HFFc6 (cell line): ENCODE data around the gene SLC24A2. TPM values are rescaled to one million over a fixed set of nuclear protein-coding genes. Genes with fewer than 3 reads are reported as not detected.
"Not testable (repeated sequence)": the region's sequence is repeated elsewhere in the genome, so short reads cannot be mapped to it uniquely, and the experiment has no call there.

Experiments used
- DNase-seq: peaks from one replicate; pipeline ENCODE4 v3.0.0-alpha.2; 2018
- H3K27ac Mint-ChIP-seq: 2 replicates; pipeline ENCODE4 v1.8.0; 2020; ENCODE audit warnings: mild to moderate bottlenecking, mixed read lengths
- H3K27me3 Mint-ChIP-seq: 2 replicates; pipeline ENCODE4 v1.8.0; 2021; ENCODE audit warnings: mild to moderate bottlenecking, moderate library complexity, mixed read lengths; ENCODE audit not compliant: insufficient read depth
- H3K36me3 Mint-ChIP-seq: 2 replicates; pipeline ENCODE4 v1.8.0; 2021; ENCODE audit warnings: low read depth, mixed read lengths
- H3K4me1 Mint-ChIP-seq: 2 replicates; pipeline ENCODE4 v1.8.0; 2020; ENCODE audit warnings: low read depth, mixed read lengths
- H3K4me3 Mint-ChIP-seq: 2 replicates; pipeline ENCODE4 v1.8.0; 2020; ENCODE audit warnings: mild to moderate bottlenecking, moderate library complexity, mixed read lengths
- H3K9me3 Mint-ChIP-seq: 2 replicates; pipeline ENCODE4 v1.8.0; 2020; ENCODE audit warnings: mild to moderate bottlenecking, mixed read lengths
- long read RNA-seq: library from polyadenylated mRNA; unstranded; transcript quantifications from one replicate; pipeline ENCODE4 v2.0.0, GENCODE V29; 2019
- total RNA-seq, 6 experiments: library from RNA; stranded (reverse); fragmentation: NEBNext Ultra II Directional; extraction: Animal tissue kit (Norgen Biotek cat#: 25700); gene quantifications; 2 replicates in 1 of 6; 3 replicates in 5 of 6; pipeline ENCODE4 v1.2.3, GENCODE V29; 2021
- TF ChIP-seq, protein P1 (sequence below): fragments of 200-600 bp; sonication (generic); IDR thresholded peaks from 2 replicates; pipeline ENCODE4 v1.5.0; 2021; ENCODE audit warnings: antibody characterized with exemption, mild to moderate bottlenecking

The SLC24A2 gene
- not detected for total RNA-seq
- long read RNA-seq = 0 reads

DNA sequence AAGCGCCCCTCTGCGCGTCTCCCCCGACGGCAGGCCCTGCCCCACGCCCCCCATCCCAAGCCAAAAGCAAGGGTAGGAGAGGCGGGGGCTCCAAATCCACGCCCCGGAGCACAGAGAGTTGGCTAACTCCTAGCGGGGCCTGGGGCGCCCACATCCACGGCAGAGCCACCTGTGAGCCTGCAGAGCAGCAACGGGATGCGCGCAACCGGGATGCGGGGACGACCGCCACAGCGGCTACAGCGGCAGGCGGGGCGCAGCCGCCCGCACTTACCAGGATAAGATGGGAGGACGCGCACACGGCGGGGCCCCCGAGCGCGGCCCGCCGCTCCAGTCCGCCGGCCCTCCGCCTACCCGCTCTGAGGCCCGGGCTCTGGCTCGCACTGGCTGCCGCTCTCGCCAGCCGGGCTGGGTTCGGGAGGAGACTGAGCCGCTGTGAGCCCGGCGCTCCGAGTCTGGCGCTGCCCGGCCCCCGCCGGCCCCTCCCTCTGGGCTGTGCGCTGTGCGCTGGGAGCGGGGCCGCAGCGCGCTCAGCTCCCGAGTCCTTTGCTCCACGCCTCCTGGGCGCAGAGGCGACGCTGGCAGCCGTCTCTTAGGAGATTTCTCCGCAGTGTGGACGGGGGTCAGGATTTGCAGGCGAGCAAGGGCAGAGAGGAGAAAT, at the start of gene SLC24A2:
Gene SLC24A2, minus strand, starts transcription at position 424 of the 658 bp plus-strand sequence.
- Mint-ChIP-seq H3K36me3 (no peaks in the 10 kb centered on the region), H3K27ac (no peak within 1 kb of the TSS), H3K27me3 (peaks cover 2% of the 10 kb centered on the region; the same call in 1 of the 2 replicates), H3K4me1 (no peaks in the 10 kb centered on the region), H3K4me3 (no peak within 1 kb of the TSS), H3K9me3 (peaks cover 35% of the 10 kb centered on the region)
- TF ChIP-seq, protein P1, sequence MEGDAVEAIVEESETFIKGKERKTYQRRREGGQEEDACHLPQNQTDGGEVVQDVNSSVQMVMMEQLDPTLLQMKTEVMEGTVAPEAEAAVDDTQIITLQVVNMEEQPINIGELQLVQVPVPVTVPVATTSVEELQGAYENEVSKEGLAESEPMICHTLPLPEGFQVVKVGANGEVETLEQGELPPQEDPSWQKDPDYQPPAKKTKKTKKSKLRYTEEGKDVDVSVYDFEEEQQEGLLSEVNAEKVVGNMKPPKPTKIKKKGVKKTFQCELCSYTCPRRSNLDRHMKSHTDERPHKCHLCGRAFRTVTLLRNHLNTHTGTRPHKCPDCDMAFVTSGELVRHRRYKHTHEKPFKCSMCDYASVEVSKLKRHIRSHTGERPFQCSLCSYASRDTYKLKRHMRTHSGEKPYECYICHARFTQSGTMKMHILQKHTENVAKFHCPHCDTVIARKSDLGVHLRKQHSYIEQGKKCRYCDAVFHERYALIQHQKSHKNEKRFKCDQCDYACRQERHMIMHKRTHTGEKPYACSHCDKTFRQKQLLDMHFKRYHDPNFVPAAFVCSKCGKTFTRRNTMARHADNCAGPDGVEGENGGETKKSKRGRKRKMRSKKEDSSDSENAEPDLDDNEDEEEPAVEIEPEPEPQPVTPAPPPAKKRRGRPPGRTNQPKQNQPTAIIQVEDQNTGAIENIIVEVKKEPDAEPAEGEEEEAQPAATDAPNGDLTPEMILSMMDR = no peak
- no peak for DNase-seq

DNA sequence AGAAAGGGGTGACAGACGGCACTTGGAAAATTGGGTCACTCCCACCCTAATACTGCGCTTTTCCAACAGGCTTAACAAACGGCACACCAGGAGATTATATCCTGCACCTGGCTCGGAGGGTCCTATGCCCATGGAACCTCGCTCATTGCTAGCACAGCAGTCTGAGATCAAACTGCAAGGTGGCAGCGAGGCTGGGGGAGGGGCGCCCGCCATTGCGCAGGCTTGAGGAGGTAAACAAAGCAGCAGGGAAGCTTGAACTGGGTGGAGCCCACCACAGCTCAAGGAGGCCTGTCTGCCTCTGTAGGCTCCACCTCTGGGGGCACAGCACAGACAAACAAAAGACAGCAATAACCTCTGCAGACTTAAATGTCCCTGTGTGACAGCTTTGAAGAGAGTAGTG, 44.5 kb upstream of the SLC24A2 start:
- H3K27ac Mint-ChIP-seq, H3K36me3 Mint-ChIP-seq, H3K4me3 Mint-ChIP-seq, DNase-seq, H3K4me1 Mint-ChIP-seq, H3K27me3 Mint-ChIP-seq: not testable (repeated sequence)
- peaks cover 35% of the 10 kb centered on the region for H3K9me3 Mint-ChIP-seq

DNA sequence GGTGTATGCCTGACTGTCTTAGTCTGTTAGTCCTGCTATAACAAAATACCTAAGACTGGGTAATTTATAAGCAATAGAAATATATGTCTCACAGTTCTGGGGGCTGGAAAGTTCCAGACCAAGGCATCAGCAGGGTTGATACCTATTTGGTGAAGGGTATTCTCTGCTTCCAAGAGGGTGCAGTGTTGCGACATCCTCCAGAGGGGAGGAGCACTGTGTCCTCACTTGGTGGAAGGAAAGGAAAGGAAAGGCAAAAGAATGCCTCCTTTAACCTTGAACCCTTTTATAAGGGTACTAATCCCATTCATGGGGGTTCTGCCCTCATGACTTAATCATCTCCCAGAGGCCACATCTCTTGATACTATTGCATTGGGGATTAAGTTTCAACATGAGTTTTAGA, 42.0 kb upstream of the SLC24A2 start:
- H3K4me1 Mint-ChIP-seq = no peaks in the 10 kb centered on the region
- H3K27ac Mint-ChIP-seq = no peak overlapping the region
- H3K9me3 Mint-ChIP-seq = peaks cover 23% of the 10 kb centered on the region
- H3K4me3 Mint-ChIP-seq = no peak overlapping the region
- H3K36me3 Mint-ChIP-seq = no peaks in the 10 kb centered on the region
- TF ChIP-seq, protein P1 = no peak
- H3K27me3 Mint-ChIP-seq = no peaks in the 10 kb centered on the region; the same call in 1 of the 2 replicates
- DNase-seq = no peak

DNA sequence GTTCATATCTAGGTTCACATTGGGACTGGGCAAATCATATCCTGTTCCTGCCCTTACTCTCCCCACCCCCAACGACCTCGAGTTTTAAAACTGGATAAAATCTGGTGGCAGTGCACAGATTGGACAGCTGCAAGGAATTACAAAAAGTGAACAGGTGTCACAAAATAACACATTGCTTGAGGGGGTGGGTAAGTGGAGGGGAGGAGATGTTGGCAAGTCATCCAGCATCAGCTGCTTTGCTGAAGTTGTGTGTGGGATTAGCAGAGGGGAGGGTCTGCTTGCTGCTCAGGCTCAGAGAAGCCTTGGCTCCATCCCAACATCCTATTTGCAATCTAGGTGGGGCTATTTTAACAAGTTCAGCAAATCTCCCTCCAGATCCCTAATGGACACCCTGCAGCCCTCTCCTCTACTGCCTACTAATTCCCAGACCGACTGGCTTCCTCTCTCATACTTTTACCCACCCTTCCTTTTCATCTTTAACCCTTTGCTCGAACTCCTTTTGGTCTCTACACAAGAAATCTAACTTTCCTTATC, 39.8 kb upstream of the SLC24A2 start:
- Mint-ChIP-seq H3K4me1 (no peaks in the 10 kb centered on the region), H3K27me3 (no peaks in the 10 kb centered on the region; the same call in 1 of the 2 replicates), H3K36me3 (no peaks in the 10 kb centered on the region), H3K4me3 (no peak overlapping the region), H3K27ac (no peak overlapping the region), H3K9me3 (peaks cover 26% of the 10 kb centered on the region; the same call in 1 of the 2 replicates)
- TF ChIP-seq, protein P1 = no peak
- DNase-seq = no peak

DNA sequence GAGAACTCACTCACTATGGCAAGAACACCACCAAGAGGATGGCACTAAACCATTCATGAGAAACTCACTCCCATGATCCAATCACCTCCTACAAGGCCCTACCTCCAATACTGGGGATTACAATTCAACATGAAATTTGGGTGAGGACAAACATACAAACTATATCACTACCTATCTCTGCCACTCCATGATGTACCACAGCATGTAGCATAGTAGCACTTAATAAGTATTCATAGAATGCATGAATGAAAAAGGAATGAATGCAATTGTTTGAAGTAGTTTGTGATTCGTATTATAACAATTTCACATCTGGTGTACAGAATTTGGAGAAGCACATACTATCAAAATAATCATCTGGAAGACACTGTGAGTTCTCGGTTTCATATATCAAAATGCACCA, 27.9 kb upstream of the SLC24A2 start:
- no peak overlapping the region for H3K4me3 Mint-ChIP-seq
- no peaks in the 10 kb centered on the region for H3K27me3 Mint-ChIP-seq
- 0 out of 2 replicates have a peak, but pooled peaks cover 5% of the 10 kb centered on the region for H3K36me3 Mint-ChIP-seq
- peaks cover 56% of the 10 kb centered on the region for H3K9me3 Mint-ChIP-seq
- no peaks in the 10 kb centered on the region for H3K4me1 Mint-ChIP-seq
- TF ChIP-seq, protein P1 = no peak
- H3K27ac Mint-ChIP-seq = no peak overlapping the region
- DNase-seq = no peak

DNA sequence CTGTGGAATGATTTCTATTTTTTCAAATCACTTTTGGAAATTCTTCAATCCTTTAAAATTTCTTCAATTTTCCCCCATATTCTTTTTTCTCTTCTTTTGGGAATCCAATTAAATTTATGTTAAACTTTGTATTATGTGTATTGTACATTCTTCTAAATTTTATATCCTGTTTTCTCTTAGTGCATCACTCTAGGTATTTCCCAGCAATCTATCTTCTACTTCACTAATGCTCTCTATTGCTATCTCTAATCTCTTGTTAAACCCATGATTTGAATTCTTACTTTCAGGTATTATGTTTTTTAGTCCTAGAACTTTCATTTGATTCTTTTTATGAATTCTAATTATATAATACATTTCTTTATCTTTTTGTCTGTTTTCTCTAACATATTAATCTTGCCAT, 23.4 kb upstream of the SLC24A2 start:
- Mint-ChIP-seq H3K27me3 (no peaks in the 10 kb centered on the region), H3K36me3 (0 out of 2 replicates have a peak, but pooled peaks cover 5% of the 10 kb centered on the region), H3K4me1 (no peaks in the 10 kb centered on the region), H3K9me3 (peaks cover 46% of the 10 kb centered on the region), H3K4me3 (no peak overlapping the region), H3K27ac (no peak overlapping the region)
- DNase-seq = no peak
- TF ChIP-seq, protein P1 = no peak
